Measurements from ENCODE around the gene ZP1.
"Not testable (repeated sequence)": the region's sequence is repeated elsewhere in the genome, so short reads cannot be mapped to it uniquely, and the experiment has no call there.

The ZP1 gene

DNA sequence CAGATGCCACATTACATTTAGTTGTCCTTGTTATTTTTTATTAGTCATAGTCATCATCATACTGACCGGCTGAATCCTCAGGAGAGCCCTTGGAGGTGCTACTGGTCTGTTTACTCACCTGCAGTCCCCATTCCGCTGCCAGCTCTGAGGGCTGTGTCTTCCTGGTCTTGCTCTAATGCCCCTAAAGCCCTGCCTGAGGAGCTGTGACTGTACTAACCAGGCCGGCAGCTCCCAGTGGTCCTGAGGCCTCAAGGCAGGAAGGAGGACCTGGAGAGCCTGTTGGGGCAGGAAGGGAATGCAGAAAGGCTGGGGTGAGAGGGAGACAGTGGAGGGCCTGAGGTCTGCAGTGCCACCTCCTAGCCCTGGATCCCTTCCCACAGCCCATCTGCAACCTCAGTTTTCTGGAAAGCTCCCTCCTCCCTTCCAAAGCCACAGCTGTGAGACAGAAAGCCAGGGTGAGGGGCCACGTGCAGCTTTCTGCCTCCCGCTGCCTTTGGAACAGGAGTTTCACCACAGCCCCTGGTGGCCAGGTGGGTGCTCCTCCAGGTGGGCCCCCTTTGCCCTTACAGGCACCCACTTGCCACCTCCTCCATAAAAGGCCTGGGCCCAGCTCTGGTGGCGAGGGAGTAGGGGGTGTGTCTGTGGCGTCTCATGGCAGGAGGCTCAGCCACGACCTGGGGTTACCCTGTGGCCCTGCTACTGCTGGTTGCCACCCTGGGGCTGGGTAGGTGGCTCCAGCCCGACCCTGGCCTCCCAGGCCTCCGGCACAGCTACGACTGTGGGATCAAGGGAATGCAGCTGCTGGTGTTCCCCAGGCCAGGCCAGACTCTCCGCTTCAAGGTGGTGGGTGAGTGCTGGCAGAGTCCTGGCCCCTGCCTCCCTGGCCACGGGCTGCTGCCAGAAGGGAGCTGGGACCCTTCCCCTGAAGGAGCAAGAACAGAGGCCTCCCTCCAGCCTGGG lies at the start of gene ZP1:
ZP1 (plus strand) TSS at position 632 of the 960 bp plus-strand sequence; CDS start at position 652, 20 bp downstream.
- no peak for DNase-seq

DNA sequence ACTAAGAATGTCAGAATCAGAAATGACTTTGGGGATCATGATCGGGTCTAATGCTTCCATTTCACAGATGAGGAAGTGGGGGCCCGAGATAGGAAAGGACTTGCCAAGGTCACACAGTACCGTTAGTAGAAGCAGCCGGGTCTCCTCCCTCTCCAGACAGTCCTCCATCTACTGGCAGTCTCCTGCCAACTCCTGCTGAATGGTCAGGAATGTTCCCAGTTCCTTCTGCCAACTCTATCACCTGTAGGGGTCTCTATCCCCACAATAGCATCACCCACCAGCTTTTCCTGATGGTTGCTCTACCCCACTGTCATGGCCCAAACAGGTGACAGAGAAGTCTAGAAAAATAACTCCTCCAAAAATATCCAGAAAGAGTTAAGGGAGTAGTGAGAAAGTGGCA lies 49.3 kb upstream of the ZP1 start:
- DNase-seq: no peak

DNA sequence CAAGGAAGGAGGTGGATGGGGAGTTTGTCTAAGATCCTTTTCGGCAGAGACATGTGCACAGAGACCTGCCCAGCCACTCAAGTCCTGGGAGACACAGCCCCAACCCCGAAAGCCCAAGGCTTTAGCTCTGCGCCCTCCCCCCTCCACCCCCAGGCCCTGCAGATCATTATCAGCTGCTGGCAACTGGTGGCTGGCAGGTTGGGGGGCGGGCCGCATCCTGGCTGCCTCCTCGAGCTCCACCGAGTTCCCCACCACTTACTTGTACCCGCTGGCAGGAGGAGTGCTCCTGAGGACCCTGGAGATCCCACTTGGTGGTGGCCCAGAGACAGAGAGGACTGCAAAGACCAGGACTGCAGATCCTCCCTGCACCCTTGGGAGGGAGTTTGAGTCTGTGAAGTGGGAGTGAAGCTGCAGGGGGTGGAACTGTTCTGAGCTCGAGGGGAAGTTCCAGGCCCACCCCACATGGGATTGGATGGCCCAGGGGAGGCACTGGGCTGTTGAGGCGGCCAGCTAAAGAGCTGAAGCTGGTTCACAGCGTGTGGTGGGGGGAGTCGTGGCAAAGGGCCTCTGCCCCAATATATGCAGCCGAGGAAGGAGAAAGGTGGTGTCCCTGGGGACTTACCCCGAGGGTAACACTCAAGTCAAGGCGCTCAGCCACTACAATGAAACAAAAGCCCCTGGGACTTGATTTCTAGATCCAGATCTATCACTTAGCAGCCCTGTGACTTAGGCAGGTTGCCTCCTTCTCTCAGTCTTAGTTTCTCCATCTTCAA lies 45.3 kb upstream of the ZP1 start:
- DNase-seq: no peak

DNA sequence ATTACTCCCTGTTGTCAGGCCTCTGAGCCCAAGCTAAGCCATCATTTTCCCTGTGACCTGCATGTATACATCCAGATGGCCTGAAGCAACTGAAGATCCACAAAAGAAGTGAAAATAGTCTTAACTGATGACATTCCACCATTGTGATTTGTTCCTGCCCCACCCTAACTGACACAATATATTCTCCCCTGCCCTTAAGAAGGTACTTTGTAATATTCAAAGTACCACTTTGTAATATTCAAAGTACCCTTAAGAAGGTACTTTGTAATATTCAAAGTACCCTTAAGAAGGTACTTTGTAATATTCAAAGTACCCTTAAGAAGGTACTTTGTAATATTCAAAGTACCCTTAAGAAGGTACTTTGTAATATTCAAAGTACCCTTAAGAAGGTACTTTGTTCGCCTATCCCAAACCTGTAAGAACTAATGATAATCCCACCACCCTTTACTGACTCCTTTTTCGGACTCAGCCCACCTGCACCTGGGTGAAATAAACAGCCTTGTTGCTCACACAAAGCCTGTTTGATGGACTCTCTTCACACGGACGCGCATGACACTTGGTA lies 43.5 kb upstream of the ZP1 start:
- DNase-seq: not testable (repeated sequence)

- DNase-seq: no peak
Measured at GRCh38 chr11:60825118-60825517, 42.2 kb upstream of the ZP1 start.

DNA sequence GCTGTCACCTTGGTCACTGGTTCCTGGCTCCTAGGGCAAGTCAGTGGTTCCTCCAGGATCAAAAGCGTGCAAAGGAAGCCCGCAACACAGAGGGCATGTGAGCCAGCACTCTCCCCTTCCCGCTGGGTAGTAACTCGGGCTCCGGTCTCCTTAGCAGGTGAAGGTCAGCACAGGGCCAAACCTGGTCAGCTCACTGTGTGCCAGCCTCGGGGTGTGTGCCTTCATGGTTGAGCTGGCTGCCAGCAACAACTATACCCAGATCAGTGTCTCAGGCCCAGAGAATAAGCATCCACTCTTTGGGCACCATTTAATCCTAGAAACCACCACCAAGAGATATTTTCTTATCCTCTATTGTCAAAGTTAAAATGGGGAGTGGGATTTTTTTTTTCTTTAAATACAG lies 41.6 kb upstream of the ZP1 start:
- DNase-seq: no peak

DNA sequence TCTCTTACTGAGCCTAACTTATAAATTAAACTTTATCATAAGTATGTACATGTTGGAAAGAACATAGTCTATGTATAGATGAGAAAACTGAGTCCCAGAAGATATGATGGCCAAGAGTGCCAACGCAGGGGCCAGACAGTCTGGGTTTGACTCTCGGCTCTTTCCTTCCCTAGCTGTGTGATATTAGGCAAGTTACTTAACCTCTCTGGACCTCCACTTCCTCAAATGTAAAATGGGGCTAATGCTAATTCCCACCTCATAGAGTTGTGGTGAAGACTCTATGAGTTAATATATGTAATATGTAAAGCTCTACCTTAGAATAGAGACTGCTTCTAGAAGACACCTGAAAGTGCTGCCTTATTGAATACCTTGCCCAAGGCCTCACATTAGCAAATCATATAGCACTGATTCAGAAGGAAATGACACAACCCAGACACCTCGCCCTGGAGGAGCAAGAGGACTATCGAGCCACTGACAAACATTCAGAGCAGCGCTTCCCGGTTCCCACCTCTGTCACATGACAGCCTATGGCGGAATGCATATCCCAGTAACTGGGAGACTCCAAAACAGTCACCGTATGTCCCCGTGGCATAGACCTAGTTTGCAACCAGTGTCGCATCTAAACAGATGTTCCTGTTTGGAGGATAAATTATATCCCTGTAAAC lies 36.7 kb upstream of the ZP1 start:
- DNase-seq: peak; percentile 95

GRCh38 chr11:60831143-60831500 lies 36.2 kb upstream of the ZP1 start:
- no peak for DNase-seq

- DNase-seq: no peak
Measured at GRCh38 chr11:60831501-60832079, 35.8 kb upstream of the ZP1 start.

DNA sequence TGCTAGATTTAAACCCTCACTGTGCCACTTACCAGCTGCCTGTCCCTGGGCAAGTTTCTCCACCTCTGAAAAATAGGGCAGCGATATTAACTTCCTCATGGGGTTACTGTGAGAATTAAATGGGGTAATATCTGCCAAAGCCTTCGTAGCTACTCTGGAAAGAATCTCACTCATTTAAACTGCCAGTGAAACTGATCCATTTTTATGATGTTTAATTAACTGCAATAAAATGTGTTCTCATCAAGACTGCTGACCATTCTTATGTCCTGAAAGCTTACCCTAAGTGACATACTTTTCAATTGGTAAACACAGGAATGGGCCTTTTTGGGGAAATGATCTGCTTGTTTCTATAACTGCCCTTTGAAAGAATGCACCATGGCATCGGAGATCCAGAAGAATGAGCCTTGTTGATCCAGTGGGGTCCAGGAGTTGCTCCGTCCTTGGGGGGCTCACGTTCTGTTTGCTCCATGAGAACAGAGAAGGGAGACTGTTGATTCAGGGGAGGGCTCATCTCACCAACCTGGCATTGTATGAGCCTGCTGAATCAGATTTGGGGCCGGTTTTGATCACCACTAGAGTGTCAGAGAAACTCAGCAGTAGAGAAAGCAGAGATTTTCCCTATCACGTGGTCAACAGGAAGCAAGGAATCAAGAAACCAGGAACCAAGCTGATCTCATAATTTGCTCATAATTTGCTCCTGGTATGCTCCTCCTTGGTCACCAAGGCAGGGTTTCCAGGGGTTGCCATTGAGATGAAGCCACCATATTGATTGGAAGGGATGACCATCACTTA lies 32.4 kb upstream of the ZP1 start:
- no peak for DNase-seq

DNA sequence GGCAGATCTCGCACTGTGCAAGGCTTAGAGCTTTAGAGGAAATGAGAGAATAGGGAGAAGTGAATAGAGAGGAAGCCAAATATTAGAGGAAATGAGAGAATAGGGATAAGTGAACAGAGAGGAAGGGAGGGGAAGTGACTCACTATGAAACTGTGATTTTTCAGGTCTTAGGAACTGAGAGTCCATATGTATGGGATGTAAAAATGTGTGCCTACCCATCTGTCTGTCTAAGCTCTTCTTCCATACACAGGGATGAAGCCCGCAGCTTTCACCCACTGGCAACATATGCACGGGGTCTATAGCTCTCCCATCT lies 31.9 kb upstream of the ZP1 start:
- no peak for DNase-seq

DNA sequence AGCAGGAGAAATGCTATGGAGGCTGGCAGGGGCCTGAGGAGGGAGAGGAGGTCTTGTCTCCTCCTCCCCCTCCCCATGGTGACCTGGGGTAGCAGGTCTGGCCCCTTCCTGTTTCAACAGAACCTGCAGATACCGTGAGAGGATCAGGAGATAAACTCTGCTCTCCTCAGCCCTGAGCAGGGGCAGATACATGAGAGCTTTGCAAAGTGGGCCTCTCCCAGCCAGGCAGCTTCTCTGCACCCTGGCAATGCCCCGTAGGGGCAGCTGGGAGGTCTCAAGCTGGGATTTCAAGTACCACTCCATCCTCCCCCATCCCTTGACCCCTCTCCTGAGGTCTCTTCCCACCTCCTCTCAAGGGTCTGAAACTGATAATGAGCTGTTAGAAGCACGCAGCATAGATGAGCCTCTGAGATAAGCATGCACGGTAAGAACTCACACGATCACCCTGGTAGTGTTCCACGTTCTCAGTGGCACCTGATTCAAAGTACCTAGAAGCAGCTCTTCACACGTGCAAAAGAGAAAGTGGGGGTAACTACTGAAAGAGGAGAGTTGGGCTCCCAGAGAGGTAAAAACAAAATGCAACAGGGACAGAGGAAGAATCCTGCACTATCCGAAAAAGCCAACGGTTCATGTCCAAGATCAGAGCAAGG lies 30.4 kb upstream of the ZP1 start:
- no peak for DNase-seq

GRCh38 chr11:60838132-60838531 lies 29.2 kb upstream of the ZP1 start:
- no peak for DNase-seq

- no peak for DNase-seq
Measured at GRCh38 chr11:60840470-60841430, 26.6 kb upstream of the ZP1 start.

DNA sequence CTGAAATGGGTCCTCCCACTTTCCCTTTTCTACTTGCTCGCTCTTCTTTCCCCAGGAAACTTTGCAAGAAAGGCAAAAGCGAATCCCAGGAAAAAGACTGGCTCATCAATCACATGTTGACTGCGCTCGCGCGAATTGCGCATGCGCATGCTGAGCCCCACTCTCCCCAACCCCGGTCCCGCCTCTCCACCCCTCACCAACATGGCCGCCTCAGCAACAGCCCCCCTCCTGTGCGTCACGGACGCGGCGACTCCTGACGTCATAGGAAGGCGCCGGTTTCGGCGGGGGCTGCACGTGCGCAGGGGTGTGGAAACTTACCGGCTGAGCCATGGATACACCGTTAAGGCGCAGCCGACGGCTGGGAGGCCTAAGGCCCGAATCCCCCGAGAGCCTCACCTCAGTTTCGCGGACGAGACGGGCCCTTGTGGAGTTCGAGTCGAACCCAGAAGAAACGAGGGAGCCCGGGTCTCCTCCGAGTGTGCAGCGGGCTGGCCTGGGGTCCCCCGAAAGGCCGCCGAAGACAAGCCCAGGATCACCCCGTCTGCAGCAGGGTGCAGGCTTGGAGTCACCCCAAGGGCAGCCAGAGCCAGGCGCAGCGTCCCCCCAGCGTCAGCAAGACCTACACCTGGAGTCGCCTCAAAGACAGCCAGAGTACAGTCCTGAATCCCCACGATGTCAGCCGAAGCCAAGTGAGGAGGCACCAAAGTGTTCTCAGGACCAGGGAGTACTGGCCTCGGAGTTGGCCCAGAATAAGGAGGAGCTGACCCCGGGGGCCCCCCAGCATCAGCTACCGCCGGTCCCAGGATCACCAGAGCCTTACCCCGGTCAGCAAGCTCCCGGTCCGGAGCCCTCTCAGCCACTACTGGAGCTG lies 25.3 kb upstream of the ZP1 start, which contains the start of gene CCDC86:
CCDC86 (plus strand) TSS at position 317 of the 871 bp plus-strand sequence; CDS start at position 329, 12 bp downstream.
- peak; percentile 77 for DNase-seq

GRCh38 chr11:60842668-60843600 lies 24.4 kb upstream of the ZP1 start:
- no peak for DNase-seq

DNA sequence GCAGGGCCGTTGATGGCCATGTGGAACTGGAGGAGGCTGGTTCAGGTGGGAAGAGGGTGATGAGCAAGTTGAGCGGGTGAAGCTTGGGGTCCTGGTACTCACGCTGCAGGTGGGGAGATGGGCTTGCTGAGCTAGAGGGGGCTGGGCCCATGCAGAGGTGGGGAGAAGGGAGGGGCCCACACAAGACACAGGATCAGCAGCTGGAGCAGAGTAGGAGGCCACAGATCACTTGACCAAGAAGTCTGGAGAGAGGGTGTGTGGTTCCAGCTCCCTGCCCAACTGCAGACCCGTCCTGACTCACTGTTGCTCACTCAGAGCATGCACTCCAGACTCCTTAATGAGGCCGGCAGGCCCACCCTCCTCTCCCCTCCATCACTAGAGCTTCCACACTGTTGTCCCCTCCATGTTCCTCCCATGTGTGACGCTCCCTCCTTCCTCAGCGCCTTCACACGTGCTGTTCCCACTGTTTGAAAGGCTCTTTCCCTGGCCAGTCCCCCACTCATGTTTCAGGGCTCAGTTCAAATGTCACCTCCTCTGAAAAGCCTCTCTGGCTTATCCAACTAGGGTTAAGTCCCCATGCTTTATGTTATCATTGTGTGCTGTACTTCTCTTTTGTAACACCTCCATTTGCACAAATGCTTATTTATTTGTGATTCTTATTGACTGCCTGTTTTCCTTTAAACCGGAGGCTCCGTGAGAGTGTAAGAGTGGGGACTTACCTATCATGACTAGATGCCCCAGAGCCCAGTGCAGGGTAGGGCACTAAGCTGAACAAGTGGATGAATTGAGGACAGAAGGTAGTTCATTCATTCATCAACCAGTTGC lies 23.1 kb upstream of the ZP1 start:
- DNase-seq: no peak

Measured in NCI-H1694 (cell line).